ENCODE measurements around the gene USP19.

USP19 gene
- total RNA-seq: 74.3 to 144 reads per million in 2 donors

- peak; percentile 91 for DNase-seq
These were observed at the start of gene USP19 for GRCh38 chr3:49120438-49121131. Gene USP19, minus strand, starts transcription at chr3:49120823. Its CDS starts 1,678 bp downstream, at chr3:49119145.

DNA sequence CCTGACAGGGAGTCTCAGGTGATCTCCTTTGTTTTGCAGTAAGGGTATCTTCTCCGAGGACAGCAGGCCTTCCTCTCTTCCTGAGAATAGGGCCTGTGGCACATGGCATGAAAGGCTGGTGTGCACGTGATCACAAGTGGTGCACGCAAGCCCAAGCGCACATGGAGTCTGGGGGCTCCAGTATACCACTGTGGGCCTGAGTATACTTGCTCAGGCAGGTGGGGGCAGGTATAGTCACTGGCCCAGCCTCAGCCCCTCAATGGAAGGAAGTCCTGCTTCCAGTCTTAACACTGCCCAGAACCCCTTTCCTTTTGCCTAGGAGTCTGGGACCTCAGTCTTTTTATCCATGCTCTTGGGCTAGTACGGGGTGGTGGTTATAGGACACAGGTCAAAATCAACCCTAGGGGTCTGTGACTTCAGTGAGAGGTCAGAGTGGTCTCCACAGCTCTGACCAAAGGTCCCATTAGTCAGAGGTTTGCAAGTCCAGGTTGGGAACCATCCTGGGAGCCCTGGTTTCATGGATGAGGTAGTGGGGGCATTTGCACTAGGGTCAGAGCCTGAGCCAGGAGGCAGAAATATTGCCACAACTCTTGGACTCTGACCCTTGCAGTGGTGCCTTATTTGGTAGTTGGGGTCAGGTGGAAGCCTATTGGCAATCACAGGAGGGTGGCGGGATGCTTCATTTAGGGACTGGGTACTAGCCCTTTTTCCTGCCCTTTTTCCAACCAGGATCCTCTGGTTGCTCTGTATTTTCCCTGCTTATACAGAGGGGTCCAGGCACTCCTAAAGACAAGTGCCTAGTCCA, 46.3 kb upstream of the USP19 start:
- no peak for DNase-seq

GRCh38 chr3:49165771-49166751, 45.4 kb upstream of the USP19 start, which contains the start of gene CCDC71:
Gene CCDC71, minus strand, starts transcription at chr3:49166331. Its CDS starts 2,123 bp downstream, at chr3:49164208.
- peak; percentile 61 for DNase-seq

DNA sequence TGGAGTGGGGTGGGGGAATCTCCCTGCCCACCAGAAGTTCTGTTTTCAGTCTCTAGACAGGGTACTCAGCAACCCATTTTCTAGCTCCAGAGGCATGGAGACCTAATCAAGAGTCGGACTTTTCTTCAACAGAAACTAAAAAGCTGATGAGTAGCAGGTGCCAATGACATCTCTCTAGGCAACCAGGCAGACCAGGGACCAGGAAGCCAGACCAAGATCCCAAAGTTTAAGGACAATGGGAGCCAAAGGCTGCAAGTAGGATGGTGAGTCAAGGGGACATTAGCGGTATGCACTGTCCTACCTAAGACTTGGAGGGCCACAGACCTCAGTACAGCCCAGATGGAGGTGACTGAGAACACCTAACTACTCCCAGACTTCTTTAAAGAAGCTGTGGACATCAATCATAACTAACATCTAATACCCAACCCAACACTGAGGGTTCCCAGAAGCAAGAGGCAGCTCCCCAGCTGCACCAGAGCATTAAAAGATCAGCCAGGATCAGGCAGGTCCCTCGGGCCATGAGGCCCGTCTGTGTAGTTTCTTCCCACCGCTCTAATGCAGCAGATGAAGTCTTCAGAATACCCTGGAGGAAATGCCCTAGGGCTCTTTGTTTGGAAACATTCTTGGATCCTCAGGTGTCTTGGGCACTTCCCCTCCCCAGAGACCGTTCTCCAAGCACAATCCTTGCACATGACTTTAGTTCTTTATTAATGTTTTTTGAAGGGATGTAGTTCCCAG, 44.5 kb upstream of the USP19 start:
- DNase-seq: no peak

DNA sequence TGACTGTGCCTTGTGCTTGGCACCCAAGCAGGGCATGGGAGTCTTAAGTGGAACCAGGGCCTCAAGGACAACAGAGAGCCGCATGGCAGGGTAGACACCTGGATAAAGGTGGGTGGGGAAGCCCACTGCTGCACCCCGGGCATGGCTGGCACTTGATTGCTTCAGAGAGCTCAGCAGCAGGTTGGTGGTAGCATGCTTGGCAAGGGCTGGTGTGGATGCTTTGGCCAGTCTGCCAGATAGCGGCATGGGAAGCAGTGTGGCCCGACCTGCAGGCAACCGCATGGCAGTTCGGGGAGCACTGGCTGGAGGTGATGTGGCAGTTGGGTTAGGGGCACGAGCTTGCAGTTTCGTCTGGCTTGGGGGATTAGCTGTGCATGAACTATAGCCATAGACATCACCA, 43.0 kb upstream of the USP19 start:
- DNase-seq: no peak

DNA sequence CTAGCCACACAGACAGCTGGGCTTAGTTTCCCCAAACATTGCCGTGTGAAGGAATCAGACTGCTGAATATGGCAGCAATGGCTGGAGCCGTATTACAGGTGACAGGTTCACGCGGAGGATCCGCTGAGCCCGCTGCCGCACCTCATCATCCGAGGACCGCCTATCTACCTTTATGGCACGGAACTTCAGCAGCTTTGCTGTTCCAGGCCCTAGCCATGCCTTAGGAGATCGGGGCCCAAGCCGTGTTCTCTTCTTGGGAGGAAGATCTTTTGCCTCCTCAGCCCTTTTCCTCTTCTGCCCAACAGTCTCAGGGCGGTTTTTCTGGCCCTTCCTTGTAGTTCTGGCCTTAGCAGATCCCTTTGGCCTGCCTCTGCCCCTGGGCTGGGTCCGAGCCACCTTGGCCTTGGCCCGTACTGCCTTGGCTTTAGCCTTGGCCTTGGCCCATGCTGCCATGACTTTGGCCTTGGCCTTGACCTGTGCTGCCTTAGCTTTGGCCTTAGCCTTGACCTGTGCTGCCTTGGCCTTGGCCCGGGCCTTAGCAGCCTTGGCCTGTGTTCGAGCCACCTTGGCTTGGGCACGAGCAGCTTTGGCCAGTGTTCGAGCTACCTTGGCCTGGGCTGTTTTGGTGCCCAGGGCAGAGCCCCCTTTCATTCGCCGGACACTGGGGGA, 42.3 kb upstream of the USP19 start:
- no peak for DNase-seq

- DNase-seq: no peak
These were observed 41.3 kb upstream of the USP19 start for GRCh38 chr3:49161808-49162530.

DNA sequence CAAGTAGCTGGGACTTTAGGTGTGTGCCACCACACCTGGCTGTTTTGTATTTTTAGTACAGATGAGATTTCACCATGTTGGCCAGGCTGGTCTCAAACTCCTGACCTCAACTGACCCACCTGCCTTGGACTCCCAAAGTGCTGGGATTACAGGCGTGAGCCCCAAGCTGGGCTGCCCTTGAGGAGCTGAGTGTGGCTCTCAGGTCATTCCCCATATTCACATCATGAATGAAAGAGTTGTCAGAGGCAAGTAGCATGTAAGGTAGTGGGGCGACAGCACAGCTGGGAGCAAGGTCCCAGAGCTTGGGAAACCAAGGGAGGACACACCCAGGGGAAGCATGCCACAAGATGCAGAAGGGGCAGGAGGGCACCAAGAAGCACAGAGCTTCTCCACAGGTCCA, 40.6 kb upstream of the USP19 start:
- DNase-seq: no peak

DNA sequence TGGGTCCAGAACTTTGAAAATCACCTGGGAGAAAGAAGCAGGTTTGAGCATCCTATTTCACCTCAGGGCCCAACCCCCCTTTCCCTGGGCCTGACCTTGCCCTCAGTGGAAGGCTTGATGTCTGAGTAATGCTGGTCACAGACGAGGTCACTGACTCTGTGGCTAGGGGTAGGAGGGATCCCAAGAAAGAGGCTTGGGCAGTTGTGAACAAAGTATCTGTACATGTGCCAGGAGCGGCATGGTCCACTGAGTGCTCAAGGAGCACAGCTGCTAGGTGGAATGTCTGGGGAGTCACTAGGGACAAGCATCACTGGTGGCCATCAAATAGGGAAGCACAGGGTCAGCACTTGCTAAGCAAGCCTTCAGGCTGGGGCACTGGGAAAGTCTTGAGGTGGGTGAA, 38.2 kb upstream of the USP19 start:
- no peak for DNase-seq

GRCh38 chr3:49158103-49158709, 37.6 kb upstream of the USP19 start:
- peak; percentile 51 for DNase-seq

- no peak for DNase-seq
These were observed 36.7 kb upstream of the USP19 start for GRCh38 chr3:49157289-49157688.

GRCh38 chr3:49153349-49153912, 32.8 kb upstream of the USP19 start:
- DNase-seq: no peak

DNA sequence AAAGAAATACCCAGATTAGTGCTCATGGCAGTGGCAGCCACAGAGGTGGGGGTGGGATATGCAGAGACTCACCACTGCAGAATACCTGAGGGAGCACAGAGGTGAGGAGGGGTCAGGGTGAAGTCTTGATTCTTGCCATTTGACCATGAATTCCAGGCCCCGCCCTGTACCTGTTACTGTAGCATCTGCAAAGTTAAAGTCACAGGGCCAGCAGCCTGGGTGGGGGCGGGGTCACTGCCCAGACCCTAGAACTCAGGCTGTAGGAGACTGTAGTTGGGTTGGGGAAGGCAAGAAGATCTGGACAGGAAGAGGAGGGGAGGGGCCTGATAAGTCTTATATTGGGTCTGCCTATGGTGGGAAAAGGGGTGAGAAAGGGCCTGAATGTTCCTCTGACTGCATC, 31.0 kb upstream of the USP19 start:
- DNase-seq: no peak

DNA sequence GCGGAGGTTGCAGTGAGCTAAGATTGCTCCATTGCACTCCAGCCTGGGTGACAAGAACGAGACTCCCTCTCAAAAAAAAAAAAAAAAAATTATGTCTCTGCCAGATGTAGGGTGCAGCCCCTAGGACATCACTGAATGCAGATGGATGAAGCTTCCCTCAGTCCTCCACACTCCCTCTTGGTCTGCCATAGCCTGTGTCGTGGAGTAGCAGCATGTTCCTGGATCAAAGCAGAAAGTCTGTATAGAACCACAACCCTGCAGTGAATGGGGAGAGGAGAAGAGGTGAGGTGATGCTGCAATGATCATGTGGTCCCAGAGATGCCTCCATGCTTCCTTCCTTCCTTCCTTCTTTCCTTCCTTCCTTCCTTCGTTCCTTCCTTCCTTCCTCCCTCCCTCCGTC, 27.5 kb upstream of the USP19 start:
- DNase-seq: no peak

DNA sequence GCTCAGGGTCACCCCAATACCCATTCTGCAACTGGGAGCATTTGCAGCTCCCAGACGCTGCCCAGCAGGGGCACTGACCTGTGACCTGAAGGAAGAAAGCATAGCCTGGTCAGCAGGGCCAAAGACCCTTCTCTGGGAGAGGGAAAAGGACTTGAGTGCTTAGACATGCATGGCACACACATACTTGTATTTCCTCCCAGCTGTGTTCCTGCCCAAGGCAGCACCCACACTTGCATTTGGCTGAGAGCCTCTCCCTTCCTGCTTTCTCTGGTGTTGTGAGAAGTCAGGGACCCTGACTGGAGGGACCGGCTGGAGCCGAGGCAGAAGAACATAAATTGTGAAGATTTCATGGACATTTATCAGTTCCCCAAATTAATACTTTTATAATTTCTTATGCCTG, 19.5 kb upstream of the USP19 start:
- no peak for DNase-seq

DNA sequence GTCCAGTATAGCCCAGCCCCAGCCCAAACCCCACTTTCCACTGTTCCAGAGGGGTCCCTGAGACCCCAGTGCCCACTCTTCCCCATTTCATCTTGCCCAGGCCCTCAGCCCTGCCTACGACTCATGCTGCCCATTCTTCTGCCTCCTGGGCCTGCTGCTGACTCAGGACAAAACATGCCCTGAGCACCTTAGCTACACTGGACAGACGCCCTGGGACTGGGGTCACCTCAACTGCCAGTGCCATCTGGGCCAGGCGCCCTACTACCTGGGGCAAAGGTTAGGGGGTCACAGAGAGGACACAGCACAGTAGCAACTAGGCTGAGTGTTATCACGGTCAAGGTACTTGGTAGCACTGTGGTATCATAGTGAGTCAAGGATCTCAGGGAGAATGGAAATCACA, 14.9 kb upstream of the USP19 start:
- DNase-seq: no peak

- no peak for DNase-seq
These were observed 14.0 kb upstream of the USP19 start for GRCh38 chr3:49134471-49135265.

- no peak for DNase-seq
These were observed 12.8 kb upstream of the USP19 start for GRCh38 chr3:49133226-49133951.
